Transverse colon (tissue), 4 donors: Measurements from ENCODE around the gene PPAN.

Experiments
- CTCF ChIP-seq, 5 experiments: fragments of 200-600 bp in 3 of 5; fragments of 450-650 bp in 2 of 5; sonication (generic) in 3 of 5; IDR thresholded peaks; 1 replicate in 2 of 5; 2 replicates in 3 of 5; pipeline ENCODE4 v1.5.1; 2016 to 2017; ENCODE audit warnings: antibody characterized with exemption in 5 of 5, inconsistent platforms in 3 of 5, mild to moderate bottlenecking in 2 of 5, moderate library complexity in 1 of 5
- EP300 ChIP-seq: sonication (generic); formaldehyde crosslinking; IDR thresholded peaks from one replicate; pipeline ENCODE4 v1.6.1; 2017; ENCODE audit warnings: antibody characterized with exemption, low read depth
- POLR2AphosphoS5 ChIP-seq, 3 donors: sonication (generic); formaldehyde crosslinking; IDR thresholded peaks; one replicate each; pipeline ENCODE4 v1.6.1; 2016; ENCODE audit warnings: antibody characterized with exemption in 3 of 3

- TF ChIP-seq EP300 (no peak), CTCF (IDR thresholded peaks at IDR 0.05) (no peak), POLR2AphosphoS5 (IDR thresholded peaks at IDR 0.05) (no peak)
Observed at GRCh38 chr19:10151521-10151920, 45.4 kb downstream of the PPAN start.
